DND-41 (cell line): ENCODE results near the gene CD27.

Source experiments
- ATAC-seq: fragments of 200-7000 bp; cut with Tn5 transposase; 3 replicates; pipeline ENCODE4 v1.9.1; 2021; ENCODE audit warnings: low read depth; ENCODE audit not compliant: insufficient read depth
- DNase-seq: peaks from one replicate; pipeline ENCODE4 v3.0.0-alpha.2; 2020
- H2AFZ ChIP-seq: 2 replicates; pipeline ENCODE4 v1.6.0; 2012; ENCODE audit warnings: low read depth, low read length
- H3K27ac ChIP-seq: 2 replicates; pipeline ENCODE4 v1.5.1; 2012; ENCODE audit warnings: low read length, inconsistent platforms
- H3K27me3 ChIP-seq: fragments of 200-600 bp; sonication (generic); 2 replicates; pipeline ENCODE4 v1.6.0; 2012; ENCODE audit warnings: low read length, mild to moderate bottlenecking, inconsistent platforms; ENCODE audit not compliant: insufficient read depth, poor library complexity
- H3K36me3 ChIP-seq: 2 replicates; pipeline ENCODE4 v1.5.1; 2012; ENCODE audit warnings: low read length, inconsistent platforms; ENCODE audit not compliant: insufficient read depth
- H3K4me1 ChIP-seq: 2 replicates; pipeline ENCODE4 v1.5.1; 2012; ENCODE audit warnings: mild to moderate bottlenecking, low read length; ENCODE audit not compliant: insufficient read depth
- H3K4me2 ChIP-seq: 2 replicates; pipeline ENCODE4 v1.6.0; 2012; ENCODE audit warnings: mild to moderate bottlenecking, moderate library complexity, low read length, inconsistent platforms; ENCODE audit not compliant: insufficient read depth
- H3K4me3 ChIP-seq, 2 experiments: fragments of 200-600 bp in 1 of 2; shearing (Covaris generic) in 1 of 2; 2 replicates each; pipeline ENCODE4 v1.5.1; 2012 to 2016; ENCODE audit warnings: inconsistent platforms in 2 of 2, low read length in 2 of 2, mild to moderate bottlenecking in 2 of 2, low read depth in 1 of 2, moderate library complexity in 1 of 2
- H3K79me2 ChIP-seq: 2 replicates; pipeline ENCODE4 v1.6.0; 2012; ENCODE audit warnings: low read length, inconsistent platforms; ENCODE audit not compliant: insufficient read depth
- H3K9ac ChIP-seq: 2 replicates; pipeline ENCODE4 v1.6.0; 2012; ENCODE audit warnings: low read depth, mild to moderate bottlenecking, inconsistent platforms, low read length, moderate library complexity
- H3K9me3 ChIP-seq: 2 replicates; pipeline ENCODE4 v1.5.1; 2012; ENCODE audit warnings: low read length, moderate library complexity, mild to moderate bottlenecking, inconsistent platforms; ENCODE audit not compliant: insufficient read depth, severe bottlenecking
- H4K20me1 ChIP-seq: 2 replicates; pipeline ENCODE4 v1.6.0; 2012; ENCODE audit warnings: low read length; ENCODE audit not compliant: insufficient read depth
- CTCF ChIP-seq: IDR thresholded peaks from 2 replicates; pipeline ENCODE4 v1.5.1; 2012; ENCODE audit warnings: borderline replicate concordance, low read length, moderate library complexity, mild to moderate bottlenecking; ENCODE audit not compliant: poor library complexity, severe bottlenecking; ENCODE audit errors: extremely low read depth
- EZH2 ChIP-seq: IDR thresholded peaks from 3 replicates; pipeline ENCODE4 v1.6.1; 2012; ENCODE audit warnings: borderline replicate concordance, low read depth, mild to moderate bottlenecking, moderate library complexity, low read length, inconsistent platforms; ENCODE audit not compliant: severe bottlenecking

The CD27 gene

GRCh38 chr12:6432991-6433390, 11.8 kb upstream of the CD27 start:
- no peaks in the 10 kb centered on the region for H3K79me2 ChIP-seq
- no peaks in the 10 kb centered on the region for H4K20me1 ChIP-seq
- H2AFZ ChIP-seq: no peak overlapping the region
- no peak for ATAC-seq
- no peak overlapping the region for H3K4me2 ChIP-seq
- H3K4me1 ChIP-seq: no peaks in the 10 kb centered on the region
- no peaks in the 10 kb centered on the region for H3K27me3 ChIP-seq
- no peak overlapping the region for H3K4me3 ChIP-seq
- no peak for TF ChIP-seq CTCF
- TF ChIP-seq EZH2: no peak
- no peaks in the 10 kb centered on the region for H3K9me3 ChIP-seq
- H3K36me3 ChIP-seq: no peaks in the 10 kb centered on the region
- no peak overlapping the region for H3K27ac ChIP-seq
- DNase-seq: no peak
- no peak overlapping the region for H3K9ac ChIP-seq

GRCh38 chr12:6434205-6435140, 10.3 kb upstream of the CD27 start:
- Histone ChIP-seq H3K9me3 (no peaks in the 10 kb centered on the region), H3K36me3 (no peaks in the 10 kb centered on the region), H4K20me1 (no peaks in the 10 kb centered on the region), H3K79me2 (no peaks in the 10 kb centered on the region), H3K4me3 (no peak overlapping the region), H3K4me1 (no peaks in the 10 kb centered on the region), H2AFZ (no peak overlapping the region), H3K27me3 (no peaks in the 10 kb centered on the region), H3K9ac (no peak overlapping the region), H3K27ac (no peak overlapping the region), H3K4me2 (no peak overlapping the region)
- ATAC-seq: no peak
- DNase-seq: no peak
- TF ChIP-seq EZH2 (no peak), CTCF (no peak)

- no peak overlapping the region for H3K4me3 ChIP-seq
- no peak overlapping the region for H3K9ac ChIP-seq
- H2AFZ ChIP-seq: no peak overlapping the region
- ATAC-seq (no peak), DNase-seq (no peak)
- H3K27ac ChIP-seq: no peak overlapping the region
- H3K79me2 ChIP-seq: no peaks in the 10 kb centered on the region
- no peaks in the 10 kb centered on the region for H3K4me1 ChIP-seq
- no peaks in the 10 kb centered on the region for H3K27me3 ChIP-seq
- TF ChIP-seq CTCF: no peak
- H4K20me1 ChIP-seq: no peaks in the 10 kb centered on the region
- no peak overlapping the region for H3K4me2 ChIP-seq
- no peaks in the 10 kb centered on the region for H3K36me3 ChIP-seq
- no peaks in the 10 kb centered on the region for H3K9me3 ChIP-seq
Observed at GRCh38 chr12:6435961-6436715, 8.6 kb upstream of the CD27 start.
